Suprapubic skin (tissue), 4 donors: ENCODE results near the gene BST1. TPM values are rescaled to one million over a fixed set of nuclear protein-coding genes. Genes with fewer than 3 reads are reported as not detected.

Experiments
- DNase-seq, 2 donors: peaks; one replicate each; pipeline ENCODE4 v3.0.0-alpha.2; 2019; ENCODE audit warnings: low spot score in 2 of 2
- H3K27ac ChIP-seq: fragments of 200-600 bp; sonication (generic); one replicate; pipeline ENCODE4 v1.5.1; 2019
- H3K27me3 ChIP-seq: fragments of 200-600 bp; sonication (generic); one replicate; pipeline ENCODE4 v1.5.1; 2019
- H3K36me3 ChIP-seq: fragments of 200-600 bp; sonication (generic); one replicate; pipeline ENCODE4 v1.5.1; 2019
- H3K4me1 ChIP-seq: fragments of 200-600 bp; sonication (generic); one replicate; pipeline ENCODE4 v1.5.1; 2019
- H3K4me3 ChIP-seq: fragments of 200-600 bp; sonication (generic); one replicate; pipeline ENCODE4 v1.5.1; 2019; ENCODE audit warnings: mild to moderate bottlenecking
- H3K9me3 ChIP-seq: fragments of 200-600 bp; sonication (generic); one replicate; pipeline ENCODE4 v1.5.1; 2019
- CTCF ChIP-seq, 2 donors: fragments of 200-600 bp in 1 of 2; fragments of 450-650 bp in 1 of 2; sonication (generic) in 1 of 2; IDR thresholded peaks; one replicate each; pipeline ENCODE4 v1.5.1; 2016 to 2019; ENCODE audit warnings: antibody characterized with exemption in 2 of 2, mild to moderate bottlenecking in 1 of 2, moderate library complexity in 1 of 2
- EP300 ChIP-seq: sonication (generic); formaldehyde crosslinking; IDR thresholded peaks from one replicate; pipeline ENCODE4 v1.6.1; 2017; ENCODE audit warnings: antibody characterized with exemption
- POLR2A ChIP-seq, 2 donors: fragments of 450-650 bp; IDR thresholded peaks; one replicate each; pipeline ENCODE4 v1.6.1; 2017; ENCODE audit warnings: antibody characterized with exemption in 2 of 2, mild to moderate bottlenecking in 2 of 2, moderate library complexity in 2 of 2
- POLR2AphosphoS5 ChIP-seq, 3 donors: sonication (generic); formaldehyde crosslinking; IDR thresholded peaks; one replicate each; pipeline ENCODE4 v1.6.1; 2017; ENCODE audit warnings: antibody characterized with exemption in 3 of 3
- WGBS: methylation state at CpG from one replicate; pipeline ENCODE4 v1.1.5; 2018; 5-methylcytosine and 5-hydroxymethylcytosine counted together
- total RNA-seq, 4 donors: library from RNA; depleted of rRNA; stranded (reverse); fragments of >200 nt; gene quantifications; one replicate each; pipeline ENCODE4 v1.1.0, GENCODE V29; 2016

BST1 gene
- total RNA-seq, 4 donors from 2014 or later = 2.2 to 8.4 (median 4.0) TPM

GRCh38 chr4:15673337-15673736, 29.5 kb upstream of the BST1 start:
- no peak overlapping the region for H3K27ac ChIP-seq
- TF ChIP-seq CTCF (IDR thresholded peaks at IDR 0.05) = no peak
- TF ChIP-seq POLR2A (IDR thresholded peaks at IDR 0.05) = no peak
- no peak for TF ChIP-seq POLR2AphosphoS5 (IDR thresholded peaks at IDR 0.05)
- no peak for TF ChIP-seq EP300
- WGBS = 94% methylated on average over 1 of the region's 1 CpG

GRCh38 chr4:15674046-15674445, 28.8 kb upstream of the BST1 start:
- Histone ChIP-seq H3K9me3 (no peaks in the 10 kb centered on the region), H3K27me3 (no peaks in the 10 kb centered on the region), H3K27ac (no peak overlapping the region), H3K4me3 (no peak overlapping the region), H3K4me1 (no peaks in the 10 kb centered on the region), H3K36me3 (no peaks in the 10 kb centered on the region)
- 85% methylated on average over 2 of the region's 2 CpGs for WGBS
- no peak for TF ChIP-seq EP300
- no peak for TF ChIP-seq POLR2AphosphoS5 (IDR thresholded peaks at IDR 0.05)
- TF ChIP-seq POLR2A (IDR thresholded peaks at IDR 0.05) = no peak
- no peak for DNase-seq

More at GRCh38 chr4:15673337-15673736, 29.5 kb upstream of the BST1 start:
- DNase-seq = no peak
- no peak overlapping the region for H3K4me3 ChIP-seq
- H3K27me3 ChIP-seq = no peaks in the 10 kb centered on the region
- no peaks in the 10 kb centered on the region for H3K4me1 ChIP-seq
- no peaks in the 10 kb centered on the region for H3K36me3 ChIP-seq
- no peaks in the 10 kb centered on the region for H3K9me3 ChIP-seq

- no peak for TF ChIP-seq POLR2A (IDR thresholded peaks at IDR 0.05)
- no peak for TF ChIP-seq EP300
- no peak for TF ChIP-seq POLR2AphosphoS5 (IDR thresholded peaks at IDR 0.05)
- no peak for TF ChIP-seq CTCF (IDR thresholded peaks at IDR 0.05)
- Histone ChIP-seq H3K36me3 (no peaks in the 10 kb centered on the region), H3K4me3 (no peak overlapping the region), H3K9me3 (no peaks in the 10 kb centered on the region), H3K27me3 (no peaks in the 10 kb centered on the region), H3K4me1 (no peaks in the 10 kb centered on the region), H3K27ac (no peak overlapping the region)
- DNase-seq = no peak
- 98% methylated on average over 4 of the region's 4 CpGs for WGBS
These were observed 27.9 kb upstream of the BST1 start for GRCh38 chr4:15674926-15675325.

GRCh38 chr4:15675356-15675755, 27.5 kb upstream of the BST1 start:
- H3K4me1 ChIP-seq = no peaks in the 10 kb centered on the region
- H3K9me3 ChIP-seq = no peaks in the 10 kb centered on the region
- no peaks in the 10 kb centered on the region for H3K27me3 ChIP-seq
- no peak overlapping the region for H3K27ac ChIP-seq
- H3K4me3 ChIP-seq = no peak overlapping the region
- H3K36me3 ChIP-seq = no peaks in the 10 kb centered on the region
- no peak for DNase-seq
- no peak for TF ChIP-seq POLR2A (IDR thresholded peaks at IDR 0.05)
- no peak for TF ChIP-seq EP300
- TF ChIP-seq CTCF (IDR thresholded peaks at IDR 0.05) = no peak
- no peak for TF ChIP-seq POLR2AphosphoS5 (IDR thresholded peaks at IDR 0.05)
- 93% methylated on average over 3 of the region's 3 CpGs for WGBS

GRCh38 chr4:15676039-15676438, 26.8 kb upstream of the BST1 start:
- no peaks in the 10 kb centered on the region for H3K27me3 ChIP-seq
- H3K27ac ChIP-seq = no peak overlapping the region
- H3K4me3 ChIP-seq = no peak overlapping the region
- 80% methylated on average over 1 of the region's 1 CpG for WGBS
- H3K36me3 ChIP-seq = no peaks in the 10 kb centered on the region
- no peak for DNase-seq
- H3K9me3 ChIP-seq = no peaks in the 10 kb centered on the region
- no peak for TF ChIP-seq EP300
- peaks cover 2% of the 10 kb centered on the region for H3K4me1 ChIP-seq

- H3K27ac ChIP-seq = no peak overlapping the region
- no peaks in the 10 kb centered on the region for H3K27me3 ChIP-seq
- H3K4me1 ChIP-seq = peaks cover 4% of the 10 kb centered on the region
- no peak for TF ChIP-seq EP300
- TF ChIP-seq CTCF (IDR thresholded peaks at IDR 0.05) = no peak
- TF ChIP-seq POLR2A (IDR thresholded peaks at IDR 0.05) = no peak
- TF ChIP-seq POLR2AphosphoS5 (IDR thresholded peaks at IDR 0.05) = no peak
- no peaks in the 10 kb centered on the region for H3K36me3 ChIP-seq
- H3K9me3 ChIP-seq = no peaks in the 10 kb centered on the region
- no peak for DNase-seq
- WGBS = 91% methylated on average over 6 of the region's 6 CpGs
- H3K4me3 ChIP-seq = no peak overlapping the region
These were observed 26.0 kb upstream of the BST1 start for GRCh38 chr4:15676899-15677298.
